HG02885 (cell line): ENCODE measurements around the gene DENND2C.
A peak's percentile ranks its signal among the peaks of the same experiment; 100 is the strongest.

Experiments used
- ATAC-seq: cut with Tn5 transposase; IDR thresholded peaks from one replicate; pipeline ENCODE4 v1.9.1; 2021; ENCODE audit warnings: mild to moderate bottlenecking; ENCODE audit not compliant: unreplicated experiment, poor library complexity

The DENND2C gene

GRCh38 chr1:114669562-114670082 lies at the start of gene DENND2C:
Gene DENND2C, minus strand, starts transcription at chr1:114670049. Its CDS starts 44,065 bp downstream, at chr1:114625984.
- peak; percentile 61 for ATAC-seq

- ATAC-seq, result no peak
Observed at GRCh38 chr1:114719424-114719787, 49.6 kb upstream of the DENND2C start.

GRCh38 chr1:114718661-114719423 lies 49.0 kb upstream of the DENND2C start:
- ATAC-seq, result no peak

- ATAC-seq, result peak; percentile 94
Observed at GRCh38 chr1:114716304-114717170, 46.7 kb upstream of the DENND2C start, which contains the start of gene NRAS. Gene NRAS, minus strand, starts transcription at chr1:114716771. Its CDS starts 611 bp downstream, at chr1:114716160.

- ATAC-seq, result peak; percentile 10
Observed at GRCh38 chr1:114715952-114716303, 46.1 kb upstream of the DENND2C start.

GRCh38 chr1:114712977-114713376 lies 43.1 kb upstream of the DENND2C start:
- no peak for ATAC-seq

- no peak for ATAC-seq
Observed at GRCh38 chr1:114710360-114710759, 40.5 kb upstream of the DENND2C start.

GRCh38 chr1:114707604-114708003 lies 37.8 kb upstream of the DENND2C start:
- ATAC-seq, result no peak

GRCh38 chr1:114703242-114703641 lies 33.4 kb upstream of the DENND2C start:
- ATAC-seq, result peak; percentile 56

- peak; percentile 87 for ATAC-seq
Observed at GRCh38 chr1:114702737-114703136, 32.9 kb upstream of the DENND2C start.

GRCh38 chr1:114701931-114702330 lies 32.1 kb upstream of the DENND2C start:
- ATAC-seq, result no peak

- ATAC-seq, result no peak
Observed at GRCh38 chr1:114700036-114700600, 30.3 kb upstream of the DENND2C start.

- no peak for ATAC-seq
Observed at GRCh38 chr1:114696810-114697209, 27.0 kb upstream of the DENND2C start.

GRCh38 chr1:114695430-114696058 lies 25.7 kb upstream of the DENND2C start, which contains the start of gene AMPD1:
Gene AMPD1, minus strand, starts transcription at chr1:114695546. Its CDS starts 75 bp downstream, at chr1:114695471.
- no peak for ATAC-seq

- no peak for ATAC-seq
Observed at GRCh38 chr1:114694540-114695310, 24.9 kb upstream of the DENND2C start.

GRCh38 chr1:114692947-114693346 lies 23.1 kb upstream of the DENND2C start:
- no peak for ATAC-seq

GRCh38 chr1:114691061-114691460 lies 21.2 kb upstream of the DENND2C start:
- ATAC-seq, result no peak

GRCh38 chr1:114690148-114690547 lies 20.3 kb upstream of the DENND2C start:
- ATAC-seq, result no peak

GRCh38 chr1:114688526-114688925 lies 18.7 kb upstream of the DENND2C start:
- ATAC-seq, result no peak
